GM19043 (cell line): Measurements from ENCODE around the gene CPT1A.

Experiments
- ATAC-seq: cut with Tn5 transposase; IDR thresholded peaks from one replicate; pipeline ENCODE4 v1.9.1; 2021; ENCODE audit warnings: low read depth; ENCODE audit not compliant: unreplicated experiment

The CPT1A gene

DNA sequence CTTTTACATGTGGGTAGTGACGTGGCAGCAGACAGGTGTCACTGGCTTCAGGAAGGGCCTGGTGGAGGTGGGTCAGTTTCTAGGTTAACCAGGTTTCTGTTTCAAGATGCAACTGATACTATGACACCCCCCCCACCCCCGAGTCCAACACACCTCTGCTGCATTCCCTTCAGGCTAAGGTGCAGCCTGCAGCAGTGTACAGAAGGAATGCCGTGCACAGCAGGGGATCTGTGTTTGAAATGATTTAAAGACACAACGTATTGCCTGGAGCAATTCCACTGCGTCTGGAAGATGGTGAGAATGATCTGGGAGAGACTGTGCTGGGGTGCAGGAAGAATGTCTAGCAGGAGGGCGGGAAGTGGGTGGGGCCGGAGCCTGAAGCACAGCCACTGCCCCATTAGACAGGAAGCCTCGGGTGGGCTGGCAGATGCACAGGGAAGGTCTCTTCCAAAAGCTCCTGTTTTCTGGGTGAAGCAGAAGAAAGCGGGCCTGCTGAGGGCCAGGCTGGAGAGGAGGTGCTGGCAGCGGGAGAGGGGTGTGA lies 78.5 kb downstream of the CPT1A start:
- ATAC-seq = no peak

DNA sequence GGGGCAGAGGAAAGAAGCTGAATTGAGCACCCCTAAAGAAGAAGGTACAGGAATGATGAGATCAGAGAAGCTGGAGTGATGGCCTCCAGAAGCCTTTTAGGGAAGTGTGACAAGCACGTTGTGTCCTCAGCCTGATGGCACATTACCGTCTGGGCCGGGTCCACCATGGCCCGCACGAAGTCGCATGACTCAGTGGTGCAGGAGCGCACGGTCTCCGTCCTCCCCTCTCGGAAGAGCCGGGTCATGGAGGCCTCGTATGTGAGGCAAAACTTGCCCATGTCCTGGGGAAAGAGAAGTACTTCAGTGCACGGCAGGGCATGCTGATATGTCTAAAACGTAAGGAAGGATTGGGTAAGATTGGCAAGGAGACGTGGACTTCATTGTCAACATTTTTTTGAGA lies 79.2 kb downstream of the CPT1A start:
- no peak for ATAC-seq

DNA sequence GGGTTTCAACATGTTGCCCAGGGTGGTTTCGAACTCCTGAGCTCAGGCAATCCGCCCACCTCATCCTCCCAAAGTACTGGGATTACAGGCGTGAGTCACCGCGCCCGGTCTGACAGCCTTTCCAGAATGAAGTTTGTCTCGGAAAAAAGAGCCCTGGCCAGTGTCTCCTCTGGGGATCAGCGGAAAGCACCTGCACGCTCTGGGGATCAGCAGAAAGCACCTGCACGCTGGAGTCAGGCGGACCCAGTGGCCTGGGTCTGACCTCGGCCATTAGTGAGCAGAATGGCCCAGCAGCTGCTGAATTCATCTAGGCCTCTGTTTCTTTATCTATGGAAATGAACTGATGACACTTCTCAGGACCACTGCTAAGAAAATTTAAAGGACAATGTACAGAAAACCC lies 79.9 kb downstream of the CPT1A start:
- no peak for ATAC-seq

DNA sequence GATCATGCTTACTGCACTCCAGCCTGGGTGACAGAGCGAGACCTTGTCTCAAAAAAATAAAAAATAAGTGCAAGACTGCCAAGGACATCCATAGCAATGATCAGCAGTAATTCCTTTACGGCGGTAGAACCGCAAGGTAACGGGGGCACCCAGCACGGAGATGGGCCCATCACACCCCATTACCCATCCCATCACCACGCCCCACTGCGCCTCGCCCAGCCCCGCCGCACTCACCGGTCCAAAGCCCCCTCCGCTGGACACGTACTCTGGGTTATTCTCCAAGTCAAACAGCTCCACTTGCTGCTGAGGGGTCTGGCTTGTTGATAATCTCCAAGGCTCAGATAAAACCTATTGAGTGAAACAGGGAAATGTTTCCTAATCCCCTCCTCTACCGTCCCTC lies 81.7 kb downstream of the CPT1A start:
- ATAC-seq = no peak

DNA sequence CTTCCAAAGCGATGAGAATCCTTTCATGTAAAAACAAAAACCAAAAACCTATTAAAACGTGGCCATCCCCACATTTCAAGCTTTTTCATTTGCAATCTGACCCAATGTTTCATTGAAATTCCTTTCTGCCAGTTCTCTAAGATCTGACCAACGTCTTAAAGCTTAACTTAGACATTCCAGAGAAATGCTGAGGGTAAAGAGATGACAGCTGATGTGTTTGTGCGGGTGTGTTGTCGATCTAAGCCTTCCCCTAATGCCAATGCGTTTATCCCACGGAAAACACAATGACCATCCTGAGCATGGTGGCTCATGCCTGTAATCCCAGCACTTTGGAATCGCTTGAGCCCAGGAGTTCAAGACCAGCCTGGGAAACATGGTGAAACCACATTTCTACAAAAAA lies 84.0 kb downstream of the CPT1A start:
- no peak for ATAC-seq

DNA sequence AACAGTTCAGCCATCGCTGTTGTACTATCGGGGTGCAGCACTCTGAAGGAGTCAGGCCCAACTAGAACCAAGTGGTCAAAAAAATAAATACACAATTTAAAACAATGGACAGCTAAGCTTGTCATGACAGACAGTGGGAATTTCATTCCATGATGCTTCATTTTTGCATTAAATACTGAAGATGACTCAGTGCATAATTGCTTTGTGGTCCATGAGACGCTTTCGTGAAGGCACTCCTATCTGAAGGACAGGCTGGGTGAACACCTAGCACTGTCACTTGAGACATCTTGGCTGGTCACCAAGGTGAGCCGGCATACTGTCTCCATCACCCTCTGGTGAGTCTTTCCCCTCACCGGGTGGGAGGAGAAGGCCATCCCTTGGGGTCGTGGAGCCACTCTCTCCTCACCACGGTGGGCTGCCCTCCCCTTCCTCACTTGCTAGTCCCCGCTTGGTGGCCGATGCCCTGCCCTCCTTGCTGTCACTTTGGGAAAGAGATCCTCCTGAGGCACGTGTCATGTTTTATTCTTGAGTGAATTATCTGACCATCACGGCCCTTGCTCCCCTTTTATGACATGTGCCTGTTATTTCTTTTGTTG lies 85.4 kb downstream of the CPT1A start:
- no peak for ATAC-seq

DNA sequence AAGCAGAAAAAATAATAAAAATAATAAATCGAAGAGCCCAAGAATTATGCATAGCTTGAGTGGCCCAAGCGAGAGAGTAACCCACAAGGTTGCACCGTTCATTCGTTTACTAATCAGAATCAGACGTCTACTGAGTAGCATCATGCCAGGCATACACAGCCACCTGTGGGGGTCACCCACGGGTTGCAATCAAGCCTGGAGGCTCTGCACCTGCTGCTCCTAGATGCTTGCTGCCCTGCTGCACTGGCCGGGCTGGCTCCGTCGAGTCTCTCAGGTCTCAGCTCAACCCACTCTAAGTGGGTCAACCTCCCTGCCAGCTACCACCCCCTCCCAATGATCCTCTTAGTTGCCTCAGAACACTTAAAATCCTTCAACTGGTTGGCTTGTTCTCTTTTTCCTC lies 88.4 kb downstream of the CPT1A start:
- no peak for ATAC-seq

DNA sequence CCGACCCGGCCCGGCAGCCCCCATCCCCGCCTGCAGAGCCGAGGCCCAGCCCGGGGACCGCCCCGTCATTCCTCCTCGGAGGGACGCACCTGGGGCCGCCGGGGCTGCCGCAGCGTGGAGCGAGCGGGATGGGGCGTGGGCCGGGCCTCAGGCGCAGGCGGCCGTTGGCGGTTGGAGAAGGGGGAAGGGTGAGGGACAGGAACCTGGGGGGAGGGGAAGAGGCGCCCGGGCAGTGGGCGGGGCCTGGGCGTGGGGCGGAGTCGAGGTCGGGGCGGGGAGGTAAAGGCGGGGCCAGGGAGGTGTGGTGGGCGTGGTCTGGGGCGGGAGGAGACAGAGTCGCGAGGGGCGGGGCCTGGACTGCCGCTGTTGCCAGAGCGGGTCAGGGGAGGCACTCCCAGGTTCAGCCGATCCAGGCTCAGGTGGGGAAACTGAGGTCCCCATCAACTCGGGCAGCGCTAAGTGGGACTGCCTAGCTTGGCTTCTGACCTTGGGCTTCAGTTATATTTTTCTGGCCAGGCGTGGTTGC lies 90.3 kb downstream of the CPT1A start, which contains the start of gene TESMIN:
Gene TESMIN (minus strand): TSS at position 190 of the 526 bp plus-strand sequence. CDS start 860 bp downstream, outside the sequence.
- no peak for ATAC-seq

DNA sequence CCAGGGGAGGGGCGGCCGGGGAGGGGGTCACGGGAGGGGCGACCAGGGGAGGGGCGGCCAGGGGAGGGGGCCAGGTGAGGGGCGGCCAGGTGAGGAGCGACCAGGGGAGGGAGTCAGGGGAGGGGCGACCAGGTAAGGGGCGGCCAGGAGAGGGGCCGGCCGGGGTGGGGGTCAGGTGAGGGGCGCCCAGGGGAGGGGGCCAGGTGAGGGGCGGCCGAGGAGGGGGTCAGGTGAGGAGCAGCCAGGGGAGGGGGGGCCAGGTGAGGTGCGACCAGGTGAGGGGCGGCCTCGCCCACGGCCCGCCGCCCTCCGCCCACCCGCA lies 90.8 kb downstream of the CPT1A start:
- no peak for ATAC-seq

DNA sequence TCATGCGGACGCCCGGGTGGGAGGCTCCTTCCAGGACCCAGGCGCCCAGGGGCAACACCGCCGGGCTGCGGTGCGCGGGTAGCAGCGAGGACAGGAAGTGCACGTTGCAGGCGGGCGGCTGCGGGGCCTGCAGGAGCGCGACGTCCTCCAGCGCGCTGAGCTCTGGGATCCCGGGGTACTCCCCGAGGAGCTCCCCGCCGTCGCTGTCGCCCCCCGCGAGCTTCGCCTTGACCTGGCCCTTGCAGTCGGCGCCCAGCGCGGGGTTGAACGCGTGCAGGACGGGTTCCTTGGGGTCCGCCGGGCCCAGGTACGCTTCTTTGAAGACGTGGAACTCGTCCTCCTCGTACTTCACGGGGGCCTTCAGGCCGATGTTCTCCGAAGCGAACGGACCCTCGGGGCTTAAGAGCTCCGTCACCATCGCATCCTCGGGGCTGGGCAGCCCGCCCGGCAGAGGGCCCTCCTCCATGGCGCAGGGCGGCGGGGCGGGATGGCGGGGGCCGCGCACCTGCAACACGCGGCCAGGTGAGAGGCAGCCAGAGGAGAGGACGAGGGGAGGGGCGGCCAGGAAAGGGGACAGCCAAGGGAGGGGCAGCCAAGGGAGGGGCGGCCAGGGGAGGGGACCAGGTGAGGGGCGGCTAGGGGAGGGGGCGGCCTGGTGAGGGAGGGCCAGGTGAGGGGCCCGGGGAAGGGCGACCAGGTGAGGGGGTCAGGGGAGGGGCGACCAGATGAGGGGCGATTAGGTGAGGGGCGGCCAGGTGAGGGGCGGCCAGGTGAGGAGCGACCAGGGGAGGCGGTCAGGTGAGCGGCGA lies 91.3 kb downstream of the CPT1A start:
- no peak for ATAC-seq

DNA sequence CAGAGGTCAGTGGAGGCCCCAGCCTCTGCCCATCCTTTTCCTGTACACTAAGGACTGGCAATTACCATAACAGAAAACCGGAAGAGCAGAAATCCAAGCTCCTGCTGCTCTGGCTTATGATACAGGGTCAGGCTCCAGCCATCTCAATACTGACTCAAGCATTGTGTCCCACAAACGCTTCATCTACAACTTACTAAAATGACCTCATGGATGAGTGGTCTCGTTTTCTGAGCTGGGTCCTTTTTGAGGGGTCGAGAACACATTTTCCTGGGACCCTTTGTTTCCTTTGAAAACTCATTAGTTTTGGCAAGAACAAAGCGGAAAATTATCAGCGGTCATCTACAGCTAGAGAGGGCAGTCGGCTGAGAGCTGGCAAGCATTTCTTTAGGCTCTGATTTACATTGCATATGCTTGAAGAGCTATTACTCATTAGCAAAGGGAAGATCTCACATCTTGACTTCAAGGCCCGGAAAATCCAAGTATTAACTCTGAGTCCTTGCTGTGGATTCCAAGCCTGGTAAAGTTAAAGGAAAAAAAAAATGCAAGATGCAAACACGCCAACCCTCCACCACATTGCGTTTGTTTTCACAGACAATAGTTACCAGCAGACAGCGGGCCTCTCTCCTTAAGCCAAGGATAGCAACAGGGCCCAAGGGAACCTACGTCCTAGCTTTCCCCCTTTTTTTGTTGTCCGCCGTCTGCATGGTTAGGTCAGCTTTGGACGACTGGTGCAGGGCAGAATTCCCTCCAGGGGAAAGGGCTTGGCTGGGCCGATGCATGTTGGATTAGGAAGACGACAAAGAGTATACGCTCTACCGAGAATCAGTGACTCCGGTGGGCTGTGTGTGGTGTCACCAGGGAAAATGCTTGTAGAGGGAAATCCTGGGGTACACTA lies 92.2 kb downstream of the CPT1A start:
- no peak for ATAC-seq

DNA sequence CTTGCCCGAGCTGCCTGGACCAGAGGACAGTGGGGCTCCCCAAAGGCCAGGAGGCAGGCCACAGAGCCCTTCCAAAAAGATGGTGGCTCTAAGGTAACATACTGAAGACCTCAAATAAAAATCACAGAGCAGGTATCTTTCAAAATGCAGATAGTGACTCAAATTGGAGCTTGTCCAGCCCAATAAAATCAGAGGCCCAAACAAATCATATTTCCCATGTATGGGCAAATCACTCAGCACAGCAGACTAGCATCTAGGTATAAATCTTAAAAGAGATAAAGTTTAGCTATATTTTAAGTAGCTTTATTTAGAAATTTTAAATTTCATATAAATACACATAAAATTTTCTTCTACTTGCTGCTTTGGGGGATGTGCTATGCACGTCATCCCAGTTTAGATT lies 93.7 kb downstream of the CPT1A start:
- ATAC-seq = no peak

DNA sequence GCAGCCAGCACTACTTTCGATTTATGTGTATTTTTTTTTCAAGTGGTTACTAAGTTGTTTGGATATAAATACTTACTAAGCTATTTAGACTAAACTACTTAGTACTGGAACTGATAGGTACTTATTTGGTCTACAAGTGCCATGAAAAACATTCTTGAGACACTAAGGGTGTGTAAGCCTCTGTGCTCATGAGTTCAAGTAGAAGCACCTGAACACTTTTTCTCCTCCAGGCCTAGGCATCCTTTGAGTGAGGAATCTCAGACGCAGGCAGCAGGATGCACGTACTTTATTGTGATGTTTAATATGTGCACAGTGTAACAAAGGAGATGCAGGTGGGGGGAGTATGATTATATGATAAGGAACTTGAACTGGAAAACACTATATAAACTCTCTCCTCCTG lies 98.2 kb downstream of the CPT1A start:
- no peak for ATAC-seq

DNA sequence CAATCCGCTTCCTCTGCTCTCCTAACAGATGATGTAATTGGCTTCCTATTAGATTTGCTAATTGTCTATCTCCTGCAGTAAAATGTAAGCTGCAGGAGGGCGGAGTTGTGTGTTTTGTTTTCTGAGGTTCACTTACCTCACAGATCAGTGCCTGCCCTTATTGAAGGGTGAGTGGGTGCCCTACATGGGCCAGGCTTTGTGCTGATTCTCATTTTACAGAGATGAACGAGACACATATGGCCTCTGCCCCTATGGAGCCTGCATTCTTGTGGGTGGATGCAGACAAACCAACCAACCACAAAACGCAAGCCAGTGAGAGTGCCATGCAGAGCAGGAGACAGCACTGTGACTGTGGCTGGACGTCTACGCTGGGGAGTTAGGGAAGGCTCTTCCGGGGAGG lies 100.3 kb downstream of the CPT1A start:
- ATAC-seq = no peak

DNA sequence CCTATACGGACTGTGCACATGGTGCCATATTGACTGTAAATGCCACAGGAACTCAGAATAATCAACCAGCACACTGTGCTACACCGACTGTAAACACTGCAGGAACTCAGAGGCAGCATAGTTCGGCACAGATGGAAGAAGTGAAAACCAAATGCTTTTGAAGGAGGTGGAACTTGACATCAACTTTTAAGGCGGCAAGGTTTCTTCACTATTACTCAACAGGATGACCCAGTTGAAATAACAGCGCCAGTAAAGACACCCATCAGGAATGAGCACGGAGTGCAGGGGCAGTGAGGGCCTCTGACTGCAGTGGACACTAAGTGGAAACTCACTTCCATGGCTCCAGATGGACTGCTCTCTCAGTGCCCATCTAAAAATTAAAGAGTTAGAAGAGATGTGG lies 106.1 kb downstream of the CPT1A start:
- ATAC-seq = no peak

DNA sequence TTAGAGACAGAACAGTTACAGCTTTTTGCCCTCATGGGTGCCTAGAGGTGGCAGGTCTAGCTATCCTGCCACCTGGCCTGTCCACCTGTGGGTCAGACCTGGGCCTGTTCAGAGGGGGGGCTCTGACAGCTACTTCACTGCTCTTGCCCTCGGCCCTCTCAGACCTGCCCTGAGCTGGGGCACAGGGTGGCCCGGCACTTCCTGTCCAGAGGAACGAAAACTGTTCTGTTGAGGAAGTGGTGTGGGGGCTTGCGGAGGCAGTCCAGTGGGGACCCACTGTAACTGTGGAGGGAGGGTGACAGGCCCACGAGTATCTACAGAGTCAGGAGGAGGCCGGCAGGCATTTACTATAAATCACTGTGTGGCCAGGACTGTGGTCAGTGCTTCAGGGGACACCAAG lies 106.6 kb downstream of the CPT1A start:
- ATAC-seq = no peak

DNA sequence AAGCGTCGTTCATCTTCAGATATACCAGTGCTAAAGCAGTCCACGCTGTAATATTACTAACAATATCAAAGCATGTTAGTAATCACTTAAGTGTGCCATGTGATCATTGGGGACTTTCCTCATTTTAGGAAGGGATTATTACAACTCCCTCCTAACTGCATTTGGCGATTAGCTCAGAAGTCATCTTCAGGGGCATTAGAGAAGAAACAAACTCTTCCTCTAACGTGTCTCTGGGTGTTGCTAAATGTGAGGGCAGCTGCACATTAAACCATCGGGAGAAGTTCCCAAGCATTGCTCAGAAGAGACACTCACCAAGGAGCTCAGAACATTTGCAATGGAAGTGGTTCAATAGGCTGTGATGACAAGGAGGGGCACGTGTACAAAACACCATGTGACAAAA lies 107.6 kb downstream of the CPT1A start:
- no peak for ATAC-seq

DNA sequence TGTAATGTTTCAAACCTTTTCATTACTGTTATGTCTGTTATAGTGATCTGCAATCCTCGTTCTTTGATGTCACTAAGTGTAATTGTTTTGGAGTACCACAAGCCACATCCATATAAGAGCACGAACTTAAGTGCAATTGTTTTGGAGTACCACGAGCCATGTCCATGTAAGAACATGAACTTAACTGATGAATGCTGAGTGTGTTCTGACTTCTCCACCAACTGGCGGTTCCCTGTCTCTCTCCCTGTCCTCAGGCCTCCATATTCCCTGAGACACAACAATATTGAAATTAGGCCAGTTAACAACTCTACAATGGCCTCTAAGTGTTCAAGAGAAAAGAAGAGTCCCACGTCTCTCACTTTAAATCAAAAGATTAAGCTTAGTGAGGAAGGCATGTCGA lies 113.9 kb downstream of the CPT1A start:
- no peak for ATAC-seq

DNA sequence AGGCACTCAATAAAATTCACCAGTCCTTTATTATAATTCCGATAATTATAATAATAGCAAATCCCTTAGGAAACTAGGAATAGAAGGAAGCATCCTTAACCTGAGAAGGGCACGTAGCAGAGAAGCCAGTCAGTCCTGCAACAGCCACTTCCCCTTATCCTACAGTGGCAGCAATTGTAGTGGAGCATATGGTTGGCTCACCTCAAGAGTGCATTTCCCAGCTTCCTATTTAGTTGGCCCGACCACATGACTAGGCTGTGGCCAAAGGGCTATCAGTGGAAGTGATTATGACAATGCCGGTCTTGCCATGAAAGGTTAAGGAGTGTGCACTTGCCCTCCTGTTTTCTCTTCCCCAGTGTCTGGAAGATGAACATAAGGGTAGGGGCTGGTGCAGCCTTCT lies 117.4 kb downstream of the CPT1A start:
- ATAC-seq = no peak

DNA sequence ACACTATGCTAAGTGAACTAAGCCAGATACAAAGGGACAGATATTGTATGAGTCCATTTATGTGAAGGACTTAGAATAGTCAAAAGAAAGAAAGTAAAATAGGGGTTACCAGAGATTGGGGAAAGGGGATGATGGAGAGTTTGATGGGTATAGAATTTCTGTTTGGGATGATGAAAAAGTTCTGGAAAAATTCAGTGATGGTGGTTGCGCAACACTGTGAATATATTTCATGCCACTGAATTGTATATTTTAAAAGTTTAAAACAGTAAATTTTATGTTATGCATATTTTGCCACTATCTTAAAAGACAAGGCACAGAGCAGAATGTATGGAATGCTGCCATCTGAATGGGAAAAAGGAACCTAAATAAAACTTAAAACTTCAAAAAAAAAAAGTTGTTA lies 119.6 kb downstream of the CPT1A start:
- ATAC-seq = no peak

DNA sequence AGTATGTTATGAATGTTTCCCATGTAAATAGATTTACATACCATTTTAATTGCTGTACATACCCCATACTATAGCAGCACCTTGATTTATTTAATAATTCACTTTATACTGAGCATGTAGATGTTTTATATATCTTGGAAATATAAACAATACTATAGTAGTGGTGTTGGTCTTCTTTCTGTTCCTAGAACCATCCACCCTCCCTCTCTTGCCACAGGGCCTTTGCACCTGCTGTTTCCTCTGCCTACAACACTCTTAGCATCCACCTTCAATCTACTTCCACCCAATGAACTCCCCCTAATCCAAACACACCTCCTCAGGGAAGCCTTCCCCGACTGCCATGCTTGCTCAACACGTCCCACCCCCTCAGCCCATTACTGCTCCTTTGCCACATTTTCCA lies 120.6 kb downstream of the CPT1A start:
- no peak for ATAC-seq
